Stimulated activated CD8-positive, alpha-beta memory T cell treated with anti-CD3 and anti-CD28 coated beads, Interleukin-12 subunit alpha, Interleukin-12 subunit beta, amount 100 ng/mL, for 1 hour (primary cell): ENCODE data around the gene CRTC1.
"Not testable (repeated sequence)": the region's sequence is repeated elsewhere in the genome, so short reads cannot be mapped to it uniquely, and the experiment has no call there.

Source experiments
- DNase-seq: peaks from one replicate; pipeline ENCODE4 v3.0.0-alpha.2; 2020; ENCODE audit warnings: low read depth

Gene CRTC1

DNA sequence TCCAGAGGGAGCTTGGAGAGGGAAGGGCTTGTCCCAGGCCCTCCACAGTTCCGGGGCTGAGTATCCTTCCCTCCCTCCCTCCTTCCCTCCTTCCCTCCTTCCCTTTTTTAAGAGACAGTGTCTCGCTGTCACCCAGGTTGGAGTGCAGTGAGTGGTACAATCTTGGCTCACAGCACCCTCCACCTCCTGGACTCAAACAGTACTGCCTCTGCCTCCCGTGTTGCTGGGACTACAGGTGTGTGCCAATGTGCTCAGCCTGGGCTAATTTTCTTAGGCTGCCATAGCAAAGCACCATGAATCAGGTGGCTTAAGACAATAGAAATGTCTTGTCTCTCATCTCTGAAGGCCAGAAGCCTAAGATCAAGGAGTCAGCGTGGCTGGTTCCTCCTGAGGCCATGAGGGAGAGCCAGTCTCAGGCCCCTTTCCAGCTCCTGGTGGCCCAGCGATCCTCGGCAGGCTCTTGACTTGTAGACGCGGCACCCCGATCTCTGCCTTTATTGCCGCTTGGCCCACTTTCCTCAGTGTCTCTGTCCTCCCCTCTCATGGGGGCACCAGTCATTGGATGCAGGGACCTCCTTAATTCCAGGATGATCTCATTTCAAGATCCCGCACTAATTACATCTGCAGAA, 47.5 kb downstream of the CRTC1 start:
- DNase-seq = no peak

GRCh38 chr19:18731562-18732008, 48.1 kb downstream of the CRTC1 start:
- DNase-seq = no peak

- no peak for DNase-seq
Observed at GRCh38 chr19:18733196-18733647, 49.7 kb downstream of the CRTC1 start.

GRCh38 chr19:18733762-18734332, 50.4 kb downstream of the CRTC1 start:
- DNase-seq = not testable (repeated sequence)

- DNase-seq = no peak
Observed at GRCh38 chr19:18735324-18735723, 51.8 kb downstream of the CRTC1 start.

DNA sequence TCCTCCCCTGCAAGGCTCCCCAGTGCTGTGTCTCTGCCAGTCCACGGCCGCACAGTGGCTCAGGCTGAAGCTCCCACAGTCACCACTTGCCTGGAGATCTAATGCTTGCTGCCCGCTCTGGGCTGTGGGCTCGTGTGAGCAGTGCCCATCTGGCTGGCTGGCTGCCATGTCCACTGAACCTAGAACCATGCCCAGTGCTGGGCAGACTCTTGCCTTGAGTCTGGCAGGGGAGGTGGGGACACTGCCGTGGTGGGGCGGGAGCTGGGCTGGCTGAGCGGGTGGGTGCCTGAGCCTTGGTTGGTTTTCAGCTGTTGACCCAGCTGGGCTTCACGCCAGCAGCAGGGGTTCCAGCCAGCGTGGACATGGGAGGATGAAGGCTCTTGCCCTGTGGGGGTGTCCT, 52.3 kb downstream of the CRTC1 start:
- no peak for DNase-seq

GRCh38 chr19:18736415-18737336, 53.2 kb downstream of the CRTC1 start:
- no peak for DNase-seq

- DNase-seq = no peak
Observed at GRCh38 chr19:18737337-18737953, 54.0 kb downstream of the CRTC1 start.

DNA sequence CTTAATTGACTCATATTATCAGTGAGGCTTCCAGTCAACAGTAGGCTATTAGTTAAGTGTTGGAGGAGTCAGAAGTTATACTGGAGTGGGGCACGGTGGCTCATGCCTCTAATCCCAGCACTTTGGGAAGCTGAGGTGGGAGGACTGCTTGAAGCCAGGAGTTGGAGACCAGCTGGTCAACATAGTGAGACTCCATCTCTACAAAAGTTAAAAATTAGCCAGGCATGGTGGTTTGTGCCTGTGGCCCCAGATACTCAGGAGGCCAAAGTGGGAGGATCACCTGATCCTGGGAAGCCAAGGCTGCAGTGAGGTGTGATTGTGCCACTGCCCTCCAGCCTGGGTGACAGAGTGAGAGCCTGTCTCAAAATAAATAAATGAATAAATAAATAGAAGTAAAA, 54.5 kb downstream of the CRTC1 start:
- DNase-seq = no peak

GRCh38 chr19:18738961-18739690, 55.6 kb downstream of the CRTC1 start:
- DNase-seq = no peak

DNA sequence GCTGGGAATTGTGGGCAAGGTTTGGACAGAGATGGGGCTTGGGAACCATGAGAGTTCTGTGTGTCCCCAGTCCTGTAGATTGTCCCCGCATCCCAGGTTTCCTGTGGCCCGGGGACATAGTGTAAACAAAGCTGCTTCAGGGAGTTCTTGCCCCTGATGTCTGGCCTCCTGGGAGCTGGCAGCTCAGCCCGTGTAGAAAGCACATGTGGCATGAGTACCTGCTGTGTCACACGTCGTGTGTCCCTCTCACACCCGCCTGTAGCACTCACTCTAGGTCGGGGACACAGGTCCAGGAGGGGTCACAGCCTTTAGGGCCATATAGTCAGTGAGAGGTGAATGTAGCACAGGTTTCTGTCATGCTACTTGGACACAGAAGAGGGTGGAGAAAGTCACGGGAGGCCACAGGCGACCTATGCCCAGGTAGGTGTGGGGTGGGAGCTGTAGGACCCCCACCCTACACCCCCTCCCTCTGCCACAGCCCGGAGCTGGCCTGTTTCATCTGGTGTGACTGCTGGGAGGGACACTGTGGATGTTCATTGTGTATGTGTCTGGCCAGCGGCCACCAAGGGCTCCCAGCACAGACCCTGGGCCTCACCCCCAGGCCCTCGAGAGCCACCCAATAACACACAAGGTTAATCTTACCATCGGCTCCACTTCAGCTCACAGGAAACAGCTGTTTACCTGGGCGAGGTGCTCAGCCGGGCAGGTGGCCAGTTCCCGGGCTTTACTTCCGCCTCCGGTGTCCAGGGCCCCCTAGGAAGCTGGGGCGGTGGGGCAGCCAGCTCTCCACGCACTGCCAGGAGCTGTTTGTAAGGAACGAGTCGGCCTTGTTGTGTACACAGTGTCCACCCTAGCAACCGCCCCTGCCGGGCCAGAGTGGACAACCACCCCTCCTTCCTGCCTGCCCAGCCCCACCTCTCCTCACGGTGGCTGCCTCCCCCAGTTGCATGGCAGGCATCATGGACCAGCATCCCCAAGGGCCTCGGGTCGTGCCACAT, 57.9 kb downstream of the CRTC1 start:
- no peak for DNase-seq

- DNase-seq = no peak
Observed at GRCh38 chr19:18742324-18742723, 58.8 kb downstream of the CRTC1 start.

- no peak for DNase-seq
Observed at GRCh38 chr19:18742838-18743783, 59.6 kb downstream of the CRTC1 start.

DNA sequence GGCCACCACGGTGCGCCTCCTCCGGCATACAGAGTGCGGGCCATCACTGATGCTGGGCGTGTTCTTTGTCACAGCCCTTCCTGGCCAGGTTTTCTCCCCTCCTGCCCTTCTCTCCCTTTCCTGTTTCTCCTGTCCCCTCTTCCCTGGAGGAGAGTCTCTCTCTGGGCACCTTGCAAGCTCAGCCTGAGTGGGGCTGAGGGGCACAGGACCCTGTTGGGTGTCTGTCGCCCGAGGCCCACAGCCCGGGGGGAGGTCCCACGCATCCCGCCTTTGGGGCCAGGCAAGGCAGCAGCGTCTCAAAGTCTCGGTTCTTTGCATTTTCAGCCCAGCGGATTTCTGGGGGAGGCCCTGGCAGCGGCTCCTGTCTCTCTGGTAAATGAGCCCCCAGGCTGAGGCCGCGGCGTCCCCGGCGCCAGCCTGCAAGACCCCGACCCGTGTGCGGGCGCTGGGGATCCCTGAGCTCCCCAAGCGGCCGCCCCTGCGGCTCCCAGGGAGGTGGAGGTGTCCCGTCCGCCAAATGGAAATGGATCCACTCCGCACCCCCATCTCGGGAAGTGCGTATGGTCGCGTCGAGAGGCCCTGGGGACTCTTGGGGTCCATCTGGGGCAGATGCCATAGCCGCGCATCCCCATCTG, 60.4 kb downstream of the CRTC1 start:
- no peak for DNase-seq

- DNase-seq = no peak
Observed at GRCh38 chr19:18745012-18745735, 61.7 kb downstream of the CRTC1 start.

- no peak for DNase-seq
Observed at GRCh38 chr19:18745931-18746330, 62.5 kb downstream of the CRTC1 start.

DNA sequence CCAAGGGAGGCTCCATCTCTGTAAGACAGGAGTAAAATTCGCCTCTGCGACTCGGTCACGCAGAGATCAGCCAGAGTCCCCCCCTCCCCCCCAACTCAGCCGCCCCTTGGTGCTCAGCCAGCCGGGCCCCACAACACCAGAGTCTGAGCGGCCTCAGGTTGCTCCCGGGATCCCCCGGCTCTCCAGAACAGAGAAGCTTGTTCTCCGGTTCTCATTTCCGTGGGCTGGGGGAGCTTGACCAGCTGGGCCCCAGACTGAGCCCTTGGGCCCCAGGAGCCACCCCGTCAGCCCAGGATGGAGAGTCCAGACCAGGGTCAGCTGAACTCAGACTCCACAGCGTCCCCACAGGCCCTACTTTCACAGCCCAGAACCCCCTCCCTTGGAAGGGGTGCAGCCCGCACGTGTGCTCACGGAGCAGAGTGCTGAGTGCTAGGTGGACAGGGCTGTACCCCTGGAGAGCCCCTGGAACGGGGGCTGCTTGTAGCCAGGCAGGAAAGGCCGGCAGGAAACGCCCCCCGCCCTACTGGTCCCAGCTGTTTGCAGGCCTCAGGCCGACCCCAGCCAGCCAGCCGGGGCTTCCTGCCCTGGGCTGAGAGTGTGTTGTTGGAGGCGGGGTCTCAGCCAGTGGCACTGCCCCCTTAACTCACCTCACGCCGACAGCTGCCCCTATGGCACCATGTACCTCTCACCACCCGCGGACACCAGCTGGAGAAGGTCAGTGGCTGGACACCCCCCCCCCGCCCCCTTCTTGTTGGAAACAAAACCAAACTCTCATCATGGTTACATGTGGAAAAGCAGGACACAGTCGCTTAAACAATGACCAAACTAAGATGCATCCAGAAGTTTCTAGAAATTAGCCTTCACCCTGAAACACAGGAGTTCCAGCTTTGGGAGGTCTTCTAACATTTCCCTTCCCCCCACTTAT, 63.2 kb downstream of the CRTC1 start:
- no peak for DNase-seq
